ENCODE measurements around the gene FAM193A.
"Not testable (repeated sequence)": the region's sequence is repeated elsewhere in the genome, so short reads cannot be mapped to it uniquely, and the experiment has no call there.

Gene FAM193A

DNA sequence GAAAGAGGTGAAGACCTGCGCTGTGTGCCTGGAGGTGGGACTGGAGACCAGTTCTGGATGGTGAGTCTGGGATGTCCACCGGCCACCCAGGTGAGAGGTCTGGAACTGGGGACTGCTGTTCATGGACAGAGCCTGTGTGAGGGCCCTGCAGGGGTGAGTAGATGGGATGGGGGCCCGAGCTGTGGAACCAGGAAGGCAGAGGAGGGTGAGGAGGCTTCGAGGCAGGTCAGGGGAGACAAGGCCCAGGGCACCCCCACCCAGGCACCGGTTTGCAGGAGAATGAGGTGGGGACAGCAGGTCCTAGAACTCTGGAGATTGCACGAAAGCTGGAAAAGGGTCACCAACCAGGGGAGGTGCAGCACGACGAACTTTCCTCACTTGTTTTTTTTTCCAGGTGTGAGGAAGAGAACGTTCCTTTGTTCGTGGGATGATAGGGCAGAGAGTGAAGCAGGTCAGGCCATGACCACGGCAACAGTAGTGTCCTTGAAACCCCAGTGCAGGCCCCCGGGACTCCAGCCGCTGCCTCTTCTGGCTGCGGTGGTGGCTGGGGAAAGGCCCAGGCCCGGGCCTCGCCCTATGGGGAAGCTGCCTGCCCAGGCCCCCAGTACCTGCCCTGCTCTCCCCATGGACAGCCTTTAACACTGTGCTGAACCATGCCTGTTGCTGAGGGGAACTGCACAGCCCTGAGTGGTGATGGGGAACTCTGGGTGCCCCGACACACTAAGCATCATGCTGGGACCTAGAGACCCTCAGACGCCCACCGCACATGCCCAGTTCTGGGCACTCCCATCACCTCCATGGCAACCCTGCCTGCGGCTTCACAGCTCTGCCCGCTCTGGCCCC is 196.8 kb downstream of the FAM193A start:
- no peak overlapping the region for H3K4me3 ChIP-seq (ENCODE audit: low read depth, low read length)
- no peak for DNase-seq (ENCODE audit: low read depth)

DNA sequence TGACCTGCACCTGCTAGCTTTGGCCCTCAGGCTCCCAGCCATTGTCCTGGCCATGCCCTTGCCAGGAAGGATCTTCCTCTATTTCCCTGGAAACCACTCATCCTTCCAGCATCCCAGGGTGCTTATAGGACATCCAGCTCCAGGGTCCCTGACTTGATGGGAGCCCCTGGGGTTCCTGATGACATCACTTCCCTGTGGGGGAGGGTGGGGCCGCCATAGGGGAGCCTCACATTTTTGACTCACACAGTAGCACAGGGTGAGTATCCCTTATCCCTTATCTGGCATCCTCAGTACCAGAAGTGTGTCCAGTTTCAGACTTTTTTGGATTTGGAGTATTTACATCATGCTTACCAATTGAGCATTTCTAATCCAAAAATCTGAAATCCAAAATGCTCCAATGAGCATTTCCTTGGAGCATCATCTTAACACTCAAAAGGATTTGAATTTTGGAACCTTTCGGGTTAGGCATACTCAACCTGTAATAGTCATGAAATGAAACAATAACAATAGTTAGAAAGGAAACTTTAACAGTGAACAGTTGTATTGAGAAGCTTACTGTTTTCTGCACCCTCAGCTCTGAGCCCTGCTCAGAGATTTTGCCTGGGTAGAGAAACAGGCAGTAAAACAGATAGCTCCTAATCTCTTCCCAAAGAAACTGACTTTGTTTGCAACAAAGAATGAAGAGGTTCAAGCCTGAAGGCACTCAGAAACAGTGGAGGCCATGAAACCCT is 197.6 kb downstream of the FAM193A start:
- no peak for DNase-seq (ENCODE audit: low read depth)
- H3K4me3 ChIP-seq (ENCODE audit: low read depth, low read length): no peak overlapping the region

DNA sequence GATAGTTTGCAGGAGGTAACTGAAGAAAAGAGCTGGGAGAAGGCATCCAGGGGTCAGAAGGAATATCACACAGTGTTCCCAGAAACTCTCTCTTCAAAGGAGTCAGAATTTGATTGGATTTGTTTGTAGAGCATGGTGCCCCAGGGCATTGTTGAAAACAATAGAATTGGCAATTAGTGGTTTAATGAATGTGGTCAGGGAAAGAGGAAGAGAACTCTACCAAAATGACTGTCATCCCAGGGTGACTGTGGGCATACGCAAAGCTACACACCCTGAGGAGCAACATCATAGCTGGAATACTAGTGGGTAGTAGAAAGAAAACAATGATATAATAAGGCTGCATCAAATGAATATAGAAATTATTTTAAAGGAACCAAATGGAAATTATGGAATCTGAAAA is 198.2 kb downstream of the FAM193A start:
- DNase-seq (ENCODE audit: low read depth): no peak
- H3K4me3 ChIP-seq (ENCODE audit: low read depth, low read length): no peak overlapping the region

DNA sequence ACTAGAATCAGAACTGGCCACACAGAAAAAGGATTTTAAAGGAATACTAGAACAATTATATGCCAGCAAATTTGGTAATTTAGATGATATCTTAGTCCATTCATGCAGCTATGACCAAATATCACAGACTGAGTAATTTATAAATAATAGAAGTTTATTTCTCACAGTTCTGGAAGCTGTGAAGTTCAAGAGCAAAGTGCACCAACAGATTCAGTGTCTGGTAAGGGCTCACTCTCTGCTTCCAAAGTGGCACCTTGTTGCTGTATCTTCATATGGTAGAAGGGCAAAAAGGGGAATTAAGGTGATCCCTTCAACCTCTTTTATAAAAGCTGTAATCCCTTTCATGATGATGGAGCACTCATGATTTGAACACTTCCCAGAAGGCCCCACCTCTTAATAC is 199.4 kb downstream of the FAM193A start:
- no peak for DNase-seq (ENCODE audit: low read depth)
- H3K4me3 ChIP-seq (ENCODE audit: low read depth, low read length): no peak overlapping the region

DNA sequence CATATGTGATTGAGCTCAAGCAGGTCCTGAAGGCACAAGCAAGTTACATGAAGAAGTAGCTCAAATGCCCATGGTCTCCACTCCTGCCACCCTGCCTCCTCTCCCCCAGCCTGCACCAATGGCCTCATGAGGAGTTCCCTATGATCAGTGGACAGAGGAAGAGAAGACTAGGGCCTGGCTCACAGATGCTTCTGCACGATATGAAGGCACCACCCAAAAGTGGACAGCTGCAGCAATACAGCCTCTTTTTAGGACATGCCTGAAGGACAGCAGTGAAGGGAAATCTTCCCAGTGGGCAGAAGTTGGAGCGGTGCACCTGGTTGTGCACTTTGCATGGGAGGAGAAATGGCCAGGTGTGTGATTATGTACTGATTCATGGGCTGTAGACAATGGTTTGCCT is 201.8 kb downstream of the FAM193A start:
- not testable (repeated sequence) for H3K4me3 ChIP-seq (ENCODE audit: low read depth, low read length); DNase-seq (ENCODE audit: low read depth)

DNA sequence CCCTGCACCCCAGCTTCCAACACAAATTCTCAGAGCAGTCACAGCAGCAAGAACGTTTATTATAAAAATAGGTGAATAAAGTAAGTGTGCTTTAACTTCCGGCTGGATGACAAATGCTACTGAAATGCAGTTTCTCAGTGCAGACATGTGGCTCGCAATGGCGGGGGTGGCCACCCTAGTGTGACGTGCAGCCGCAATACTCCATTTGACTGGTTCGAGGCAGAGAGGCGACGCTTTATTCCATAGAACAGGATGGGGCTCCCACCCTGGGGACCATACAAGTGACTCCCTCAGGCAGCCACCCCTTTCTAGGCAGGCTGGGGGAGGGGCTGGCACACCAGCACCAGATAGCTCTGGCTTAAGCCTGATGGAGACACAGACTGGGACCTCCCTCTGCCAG is 205.2 kb downstream of the FAM193A start:
- DNase-seq (ENCODE audit: low read depth): no peak
- no peak overlapping the region for H3K4me3 ChIP-seq (ENCODE audit: low read depth, low read length)

DNA sequence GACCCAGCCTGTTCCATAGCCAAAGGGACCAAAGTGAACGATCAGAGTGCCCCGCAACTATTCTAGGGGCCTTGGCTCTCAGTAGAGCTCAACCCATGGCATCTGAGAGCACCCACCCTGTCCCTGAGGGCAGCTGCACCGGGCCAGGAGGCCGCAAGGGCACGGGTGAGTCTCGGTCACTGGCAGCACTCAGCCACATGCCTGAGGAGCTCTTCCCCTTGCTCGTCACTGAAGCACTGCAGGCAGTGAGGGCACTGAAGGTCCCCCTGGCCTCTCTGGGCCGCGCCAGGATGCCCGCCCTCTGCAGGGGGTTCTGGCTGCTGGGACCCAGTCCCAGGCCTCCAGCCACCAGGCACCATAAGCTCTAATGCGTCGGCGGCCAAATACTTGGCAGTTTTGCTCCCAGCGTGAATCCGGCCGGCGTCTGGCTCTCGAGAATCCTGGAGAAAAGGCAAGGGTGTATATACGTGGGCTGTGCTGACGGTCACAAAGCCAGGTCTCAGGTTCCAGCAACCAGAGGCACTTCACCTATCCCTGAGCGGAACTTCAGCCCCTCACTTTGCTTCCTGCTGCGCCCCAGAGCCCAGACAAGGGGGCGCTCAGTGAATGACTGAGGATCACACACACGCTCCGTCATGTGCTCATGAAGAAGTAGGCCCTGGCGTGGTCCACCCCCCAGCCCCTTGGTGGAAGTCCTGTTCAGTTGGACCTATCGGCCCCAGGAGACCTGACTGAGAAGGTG is 205.8 kb downstream of the FAM193A start:
- DNase-seq (ENCODE audit: low read depth): no peak
- H3K4me3 ChIP-seq (ENCODE audit: low read depth, low read length): no peak overlapping the region

DNA sequence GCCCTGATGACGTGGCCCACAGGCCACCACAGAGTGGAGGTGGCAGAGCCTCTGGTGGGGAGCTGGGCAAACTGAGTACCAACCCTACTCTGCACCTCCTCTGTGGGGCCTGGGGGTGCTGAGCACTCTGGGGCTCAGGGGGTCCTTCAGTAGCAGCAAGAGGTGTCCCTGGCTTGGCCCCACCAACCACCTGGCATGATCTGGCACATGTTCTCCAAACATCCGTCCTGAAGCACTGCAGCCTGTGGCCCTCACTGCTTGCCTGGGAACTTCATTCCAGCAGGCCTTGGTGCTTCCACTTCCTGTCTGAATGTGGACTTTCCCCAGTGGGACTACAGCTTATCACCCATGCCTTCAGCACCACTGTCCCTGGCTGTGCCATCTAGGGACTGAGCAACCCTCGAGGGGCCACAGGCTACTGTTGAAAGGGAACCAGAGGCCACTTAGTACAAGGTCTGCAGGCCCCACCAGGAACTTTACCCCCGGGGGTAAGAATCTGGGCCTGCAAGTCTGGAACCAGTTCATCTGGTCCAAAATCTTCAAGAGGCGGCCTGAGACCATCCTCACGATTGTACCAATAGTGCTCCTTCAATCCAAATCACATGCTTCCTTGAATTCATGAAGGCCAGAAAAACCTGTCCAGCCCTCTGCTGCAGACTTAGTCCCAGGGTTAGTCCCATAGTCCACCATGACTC is 206.5 kb downstream of the FAM193A start:
- DNase-seq (ENCODE audit: low read depth): no peak
- H3K4me3 ChIP-seq (ENCODE audit: low read depth, low read length): no peak overlapping the region

DNA sequence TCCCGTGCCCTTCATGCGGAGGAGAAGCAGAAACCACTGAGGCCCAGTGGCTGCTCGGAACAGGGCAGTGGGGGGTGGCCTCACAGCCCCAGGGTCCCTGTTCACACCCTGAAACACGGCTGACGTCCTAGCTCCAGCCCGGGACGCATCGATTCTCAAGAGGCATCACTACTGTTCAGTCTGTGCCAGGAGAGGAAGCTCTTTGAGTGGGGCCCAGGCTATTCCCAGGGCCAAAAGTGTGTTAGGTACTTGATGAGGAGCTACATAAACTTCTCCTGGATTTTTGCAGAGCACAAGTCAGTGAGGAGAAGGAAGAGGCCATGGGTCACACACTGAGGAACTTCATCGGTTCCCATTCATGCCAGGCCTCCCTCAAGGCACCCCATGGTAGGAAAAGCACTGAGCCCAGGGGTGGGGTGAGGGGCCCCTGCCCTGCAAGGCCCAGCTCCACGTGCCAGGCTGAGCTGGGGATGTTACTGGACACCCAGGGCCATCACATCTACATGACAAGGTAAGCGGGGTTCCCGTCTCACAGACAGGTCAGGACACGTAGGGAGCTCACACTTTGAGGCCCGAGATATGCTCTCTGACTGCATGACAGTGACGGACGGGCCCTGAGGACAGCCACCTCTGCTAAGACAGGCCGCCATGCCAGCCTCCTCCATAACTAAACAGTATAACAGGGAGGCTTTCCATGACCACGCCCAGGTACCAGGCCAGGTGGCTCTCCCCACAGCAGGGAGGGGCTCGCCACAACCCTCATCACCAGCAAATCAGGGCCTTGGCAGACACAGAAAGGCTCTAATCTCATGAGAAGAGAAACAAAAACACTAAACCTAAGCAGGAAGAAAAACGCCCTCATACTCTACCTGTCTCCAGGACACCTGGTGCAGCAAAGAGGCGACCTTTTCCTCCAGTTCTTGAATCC is 207.3 kb downstream of the FAM193A start:
- no peak overlapping the region for H3K4me3 ChIP-seq (ENCODE audit: low read depth, low read length)
- no peak for DNase-seq (ENCODE audit: low read depth)

DNA sequence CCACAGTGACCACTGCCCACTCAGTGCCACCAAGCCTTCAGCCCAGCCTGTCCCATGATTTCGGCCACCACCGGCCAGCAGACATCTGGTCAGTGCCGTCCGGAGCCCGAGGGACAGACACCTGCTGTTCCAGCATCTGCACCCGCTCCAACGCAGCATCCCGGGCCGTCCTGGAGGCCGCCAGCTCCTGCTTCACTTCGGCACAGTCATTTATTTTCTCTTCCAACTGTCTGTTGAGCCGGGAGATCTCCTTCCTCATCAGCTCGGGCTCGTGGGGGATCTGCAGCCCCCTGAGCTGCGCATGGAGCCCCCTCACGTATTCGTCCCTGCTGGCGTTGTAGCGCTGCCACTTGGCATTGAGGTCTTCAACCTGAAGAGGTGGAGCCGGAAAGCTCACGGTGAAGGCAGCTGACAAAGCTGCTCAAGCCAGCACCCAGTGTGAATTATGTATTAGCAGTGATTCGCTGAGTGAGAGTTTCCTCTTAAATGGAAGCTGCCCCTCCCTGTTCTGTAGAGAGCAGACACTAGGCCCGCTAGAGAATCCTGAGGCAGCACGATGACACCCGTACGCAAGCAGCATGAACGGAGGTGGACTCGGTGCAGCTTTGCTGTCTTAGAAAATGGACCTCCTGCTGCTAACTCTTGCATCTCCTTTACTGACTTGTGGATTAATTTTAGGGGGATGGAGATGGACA is 208.3 kb downstream of the FAM193A start:
- DNase-seq (ENCODE audit: low read depth): no peak

DNA sequence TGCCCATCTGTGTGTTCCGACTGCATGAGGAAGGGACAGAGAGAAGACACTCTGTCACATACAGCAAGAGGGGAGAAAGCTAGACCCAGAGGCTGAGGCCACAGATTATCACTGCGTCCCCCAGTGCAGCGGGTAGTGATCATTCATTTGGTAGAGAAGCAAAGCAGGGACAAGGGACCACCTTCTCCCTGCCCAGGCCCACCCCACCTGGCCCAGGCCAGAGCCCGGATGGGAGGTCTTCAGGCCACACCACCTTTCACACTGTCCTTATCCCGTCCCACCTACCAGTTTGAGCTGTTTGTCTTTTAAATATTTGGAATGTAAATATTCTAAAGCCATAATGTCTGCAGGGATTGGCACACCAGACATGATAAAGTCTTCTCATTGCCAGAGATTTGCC is 209.1 kb downstream of the FAM193A start:
- no peak for DNase-seq (ENCODE audit: low read depth)
- no peak overlapping the region for H3K4me3 ChIP-seq (ENCODE audit: low read depth, low read length)

More for the DNA sequence above, 208.3 kb downstream of the FAM193A start:
- no peak overlapping the region for H3K4me3 ChIP-seq (ENCODE audit: low read depth, low read length)

DNA sequence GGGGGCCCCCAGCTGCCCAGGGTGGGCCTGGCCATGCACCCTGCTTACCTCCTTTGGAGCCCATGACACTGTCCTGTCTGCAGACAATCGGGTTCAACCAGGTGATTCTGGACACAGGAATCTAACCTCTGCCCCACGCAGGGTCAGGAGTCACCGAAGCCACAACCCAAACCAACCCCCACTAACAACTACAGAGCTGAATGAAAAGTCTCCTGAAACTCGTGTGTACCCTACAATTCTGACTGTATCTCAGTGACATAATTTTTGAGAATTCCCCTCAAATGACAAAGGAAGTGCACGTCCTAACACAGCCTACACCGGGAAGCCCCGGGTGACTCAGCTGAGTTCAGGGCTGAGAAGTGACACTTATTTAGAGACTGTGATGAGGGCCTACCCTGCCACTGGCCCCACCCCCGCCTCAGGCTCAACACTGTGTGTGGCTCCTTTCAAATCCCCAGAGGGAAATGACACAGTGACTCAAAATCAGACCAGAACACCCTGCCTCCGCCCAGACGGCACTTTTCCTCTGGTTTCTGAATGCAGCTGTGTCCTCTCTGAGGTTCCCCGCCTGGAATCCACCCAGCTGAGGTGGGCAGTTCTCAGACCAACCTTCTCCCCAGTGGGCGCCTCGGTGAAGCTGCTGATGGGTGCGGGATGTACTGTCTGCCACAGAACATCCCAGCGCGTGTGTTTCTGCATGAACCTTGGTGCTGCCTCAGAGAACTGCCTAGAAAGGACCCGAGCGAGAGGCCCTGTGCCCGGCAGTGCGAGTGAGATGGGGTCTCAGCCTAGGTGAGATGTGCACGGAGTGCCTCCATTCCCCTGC is 209.7 kb downstream of the FAM193A start:
- no peak for DNase-seq (ENCODE audit: low read depth)
- H3K4me3 ChIP-seq (ENCODE audit: low read depth, low read length): no peak overlapping the region

DNA sequence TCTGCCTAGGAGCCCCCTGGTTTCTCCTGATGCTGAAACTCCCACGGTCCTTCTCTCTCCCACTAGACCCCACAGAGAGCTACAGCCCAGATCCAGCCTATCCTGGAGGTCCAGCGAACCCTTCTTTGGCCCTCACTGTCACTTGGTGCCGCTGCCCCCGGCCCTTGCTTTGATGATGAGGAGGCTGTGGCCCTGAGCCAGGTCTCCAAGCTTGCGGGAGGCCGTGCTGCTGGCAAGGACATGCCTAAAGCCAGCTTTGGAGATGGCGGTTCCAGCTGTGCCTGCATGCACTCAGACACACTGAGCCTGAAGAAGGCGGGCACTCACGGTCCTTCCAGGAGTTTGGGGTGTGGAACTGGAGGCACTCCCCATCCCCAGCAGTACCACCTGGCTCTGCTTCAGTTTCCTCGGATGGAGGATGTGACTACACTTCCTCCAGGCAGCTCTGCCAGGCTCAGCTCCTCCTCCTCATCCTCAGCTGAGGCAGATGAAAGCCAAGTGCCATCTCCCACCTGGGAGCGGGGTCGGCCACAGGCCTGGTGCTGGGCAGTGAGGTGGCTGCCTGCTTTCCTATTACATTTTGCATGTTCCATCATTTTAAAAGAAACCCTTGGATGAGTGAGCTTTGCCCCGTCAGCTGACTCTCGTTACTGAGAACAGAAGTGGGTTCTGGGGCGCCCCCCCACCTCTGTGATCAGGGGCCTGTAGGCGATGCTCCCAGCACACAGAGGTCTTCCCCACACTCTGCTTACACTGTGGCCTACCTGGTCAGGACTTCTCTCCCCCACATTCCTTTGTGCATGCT is 210.6 kb downstream of the FAM193A start:
- no peak overlapping the region for H3K4me3 ChIP-seq (ENCODE audit: low read depth, low read length)

DNA sequence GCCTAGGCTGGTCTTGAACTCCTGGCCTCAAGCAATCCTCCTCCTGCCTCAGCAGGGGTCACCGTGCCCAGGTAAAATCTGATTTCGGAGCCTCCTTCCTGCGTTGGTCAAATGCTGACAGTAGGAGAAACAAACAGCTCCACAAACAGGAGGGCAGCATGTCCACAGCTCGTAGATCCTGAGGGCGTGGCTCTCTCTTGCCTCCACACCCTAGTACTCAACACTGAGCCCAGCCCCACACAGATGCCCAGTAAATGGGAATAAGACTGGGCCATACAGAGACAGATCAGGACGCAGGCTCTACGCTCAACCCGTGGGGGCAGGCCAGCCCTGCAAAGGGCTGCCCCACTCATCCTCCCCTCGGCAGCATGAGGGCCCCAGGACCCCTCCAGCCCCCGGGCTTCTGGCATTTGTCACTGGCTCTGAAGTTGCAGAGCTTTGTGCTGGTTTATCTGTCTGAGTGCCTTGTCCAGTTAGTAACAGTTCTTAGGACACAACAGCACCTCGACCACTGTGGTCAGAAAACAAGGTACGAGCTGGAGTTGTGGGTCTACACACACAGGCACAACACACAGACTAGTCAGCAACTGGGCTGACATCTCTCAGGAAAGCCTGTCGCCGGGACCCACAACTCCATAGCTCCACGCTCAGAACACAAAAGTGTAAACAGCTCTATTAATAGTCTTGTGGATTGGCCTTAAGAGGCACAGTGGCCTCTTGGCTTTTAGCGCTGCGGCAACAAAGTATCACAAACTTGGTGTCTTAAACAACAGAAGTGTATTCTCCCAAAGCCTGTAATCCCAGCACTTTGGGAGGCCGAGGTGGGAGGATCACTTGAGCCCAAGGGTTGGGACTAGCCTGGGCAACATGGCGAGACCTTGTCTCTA is 214.5 kb downstream of the FAM193A start:
- H3K4me3 ChIP-seq (ENCODE audit: low read depth, low read length): no peak overlapping the region
- no peak for DNase-seq (ENCODE audit: low read depth)

More for the DNA sequence above, 210.6 kb downstream of the FAM193A start:
- no peak for DNase-seq (ENCODE audit: low read depth)

DNA sequence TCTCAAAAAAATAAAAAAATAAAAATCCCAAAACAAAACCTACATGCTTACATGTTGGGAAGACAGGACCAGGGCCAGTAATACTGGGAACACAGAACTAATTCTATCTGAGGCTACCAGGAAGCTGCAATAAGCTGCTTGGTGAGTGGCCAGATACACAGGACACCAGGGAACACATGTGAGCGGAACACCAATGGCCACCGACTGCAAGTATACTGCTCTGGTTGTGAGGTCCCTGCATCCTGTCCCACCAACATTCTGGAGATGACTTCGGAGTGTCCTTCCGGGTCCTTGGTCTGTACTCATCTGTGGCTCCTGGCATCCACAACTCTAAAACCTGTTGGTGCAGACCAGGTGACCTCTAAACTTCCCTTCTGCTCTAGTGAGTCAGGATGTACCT is 217.0 kb downstream of the FAM193A start:
- H3K4me3 ChIP-seq (ENCODE audit: low read depth, low read length): no peak overlapping the region
- DNase-seq (ENCODE audit: low read depth): no peak
